Vagina (tissue), 2 donors: ENCODE results near the gene EXO1. TPM values are rescaled to one million over a fixed set of nuclear protein-coding genes. Genes with fewer than 3 reads are reported as not detected.
A peak's percentile ranks its signal among the peaks of the same experiment; 100 is the strongest.

ENCODE experiments used
- DNase-seq, 2 donors: peaks; one replicate each; pipeline ENCODE4 v3.0.0-alpha.2; 2017; ENCODE audit errors: extremely low spot score in 2 of 2
- H3K27ac ChIP-seq: fragments of 200-600 bp; sonication (generic); one replicate; pipeline ENCODE4 v1.5.1; 2019
- H3K27me3 ChIP-seq: fragments of 200-600 bp; sonication (generic); one replicate; pipeline ENCODE4 v1.5.1; 2019
- H3K36me3 ChIP-seq, 2 donors: fragments of 200-600 bp; sonication (generic); one replicate each; pipeline ENCODE4 v1.5.1; 2017 to 2019
- H3K4me1 ChIP-seq: fragments of 200-600 bp; sonication (generic); one replicate; pipeline ENCODE4 v1.5.1; 2019
- H3K4me3 ChIP-seq, 2 donors: fragments of 200-600 bp; sonication (generic); 1 replicate in 1 of 2; 2 replicates in 1 of 2; pipeline ENCODE4 v1.5.1; 2016 to 2019
- H3K9me3 ChIP-seq: fragments of 200-600 bp; sonication (generic); one replicate; pipeline ENCODE4 v1.5.1; 2019
- CTCF ChIP-seq, 3 experiments: fragments of 450-650 bp in 2 of 3; fragments of 200-600 bp in 1 of 3; sonication (generic) in 1 of 3; IDR thresholded peaks; one replicate each; pipeline ENCODE4 v1.5.1; 2017 to 2019; ENCODE audit warnings: antibody characterized with exemption in 3 of 3, mild to moderate bottlenecking in 2 of 3, moderate library complexity in 2 of 3
- POLR2A ChIP-seq, 2 donors: fragments of 450-650 bp; IDR thresholded peaks; one replicate each; pipeline ENCODE4 v1.6.1; 2017; ENCODE audit warnings: antibody characterized with exemption in 2 of 2, mild to moderate bottlenecking in 2 of 2, moderate library complexity in 2 of 2
- POLR2AphosphoS5 ChIP-seq, 2 donors: sonication (generic); formaldehyde crosslinking; IDR thresholded peaks; one replicate each; pipeline ENCODE4 v1.9.0; 2017; ENCODE audit warnings: antibody characterized with exemption in 2 of 2, mild to moderate bottlenecking in 2 of 2, low read depth in 1 of 2; ENCODE audit not compliant: insufficient read depth in 1 of 2
- intact Hi-C: fragments of 100-400 bp; cut with DNase I; formaldehyde crosslinking; loops from one replicate; pipeline ENCODE4 v1.15.1; 2023
- total RNA-seq: library from RNA; depleted of rRNA; stranded (reverse); fragments of >200 nt; gene quantifications from one replicate; pipeline ENCODE4 v1.2.3, GENCODE V29; 2016

EXO1 gene
- total RNA-seq, 1 donor from 2014 or later, result 10.6 TPM

GRCh38 chr1:241834733-241835377 is 13.1 kb upstream of the EXO1 start:
- Histone ChIP-seq H3K36me3 (no peaks in the 10 kb centered on the region), H3K27me3 (no peaks in the 10 kb centered on the region), H3K27ac (no peak overlapping the region), H3K9me3 (no peaks in the 10 kb centered on the region), H3K4me1 (no peaks in the 10 kb centered on the region), H3K4me3 (no peak overlapping the region)
- TF ChIP-seq POLR2A (IDR thresholded peaks at IDR 0.05) (no peak), CTCF (IDR thresholded peaks at IDR 0.05) (peak in 1 of 3 experiments; percentile 23), POLR2AphosphoS5 (IDR thresholded peaks at IDR 0.05; ENCODE audit: insufficient read depth in 1 of 2, low read depth in 1 of 2) (no peak)
- DNase-seq, result no peak
- intact Hi-C loops, result no loop called here

- no peaks in the 10 kb centered on the region for H3K27me3 ChIP-seq
- no peaks in the 10 kb centered on the region for H3K36me3 ChIP-seq
- H3K4me1 ChIP-seq, result no peaks in the 10 kb centered on the region
- DNase-seq, result no peak
- no peak overlapping the region for H3K27ac ChIP-seq
- H3K4me3 ChIP-seq, result no peak overlapping the region
- TF ChIP-seq POLR2AphosphoS5 (IDR thresholded peaks at IDR 0.05; ENCODE audit: insufficient read depth in 1 of 2, low read depth in 1 of 2) (no peak), CTCF (IDR thresholded peaks at IDR 0.05) (no peak), POLR2A (IDR thresholded peaks at IDR 0.05) (no peak)
- intact Hi-C loops, result no loop called here
- H3K9me3 ChIP-seq, result no peaks in the 10 kb centered on the region
Measured at GRCh38 chr1:241836941-241837340, 11.1 kb upstream of the EXO1 start.

GRCh38 chr1:241837416-241837815 is 10.6 kb upstream of the EXO1 start:
- TF ChIP-seq POLR2A (IDR thresholded peaks at IDR 0.05), result no peak
- Histone ChIP-seq H3K9me3 (no peaks in the 10 kb centered on the region), H3K36me3 (no peaks in the 10 kb centered on the region), H3K27me3 (no peaks in the 10 kb centered on the region), H3K27ac (no peak overlapping the region), H3K4me1 (no peaks in the 10 kb centered on the region), H3K4me3 (no peak overlapping the region)
- intact Hi-C loops, result no loop called here
- no peak for DNase-seq

- H3K4me1 ChIP-seq, result no peaks in the 10 kb centered on the region
- no peak for DNase-seq
- no peaks in the 10 kb centered on the region for H3K9me3 ChIP-seq
- H3K27me3 ChIP-seq, result no peaks in the 10 kb centered on the region
- intact Hi-C loops, result no loop called here
- TF ChIP-seq CTCF (IDR thresholded peaks at IDR 0.05) (no peak), POLR2A (IDR thresholded peaks at IDR 0.05) (no peak), POLR2AphosphoS5 (IDR thresholded peaks at IDR 0.05; ENCODE audit: insufficient read depth in 1 of 2, low read depth in 1 of 2) (no peak)
- H3K4me3 ChIP-seq, result no peak overlapping the region
- H3K36me3 ChIP-seq, result no peaks in the 10 kb centered on the region
- H3K27ac ChIP-seq, result no peak overlapping the region
Measured at GRCh38 chr1:241837901-241838300, 10.1 kb upstream of the EXO1 start.

- Histone ChIP-seq H3K36me3 (no peaks in the 10 kb centered on the region), H3K9me3 (no peaks in the 10 kb centered on the region), H3K27me3 (no peaks in the 10 kb centered on the region), H3K27ac (no peak overlapping the region), H3K4me3 (no peak overlapping the region), H3K4me1 (no peaks in the 10 kb centered on the region)
- no peak for TF ChIP-seq CTCF (IDR thresholded peaks at IDR 0.05)
- TF ChIP-seq POLR2A (IDR thresholded peaks at IDR 0.05), result no peak
- TF ChIP-seq POLR2AphosphoS5 (IDR thresholded peaks at IDR 0.05; ENCODE audit: insufficient read depth in 1 of 2, low read depth in 1 of 2), result no peak
- intact Hi-C loops, result no loop called here
- DNase-seq, result no peak
Measured at GRCh38 chr1:241838897-241839296, 9.1 kb upstream of the EXO1 start.
